Lung (tissue), 16 donors: Measurements from ENCODE around the gene TBX4. TPM values are rescaled to one million over a fixed set of nuclear protein-coding genes. Genes with fewer than 3 reads are reported as not detected.

ENCODE experiments used
- ATAC-seq: fragments of 200-7000 bp; cut with Tn5 transposase; one replicate; pipeline ENCODE4 v1.9.1; 2020; ENCODE audit warnings: moderate number of reproducible peaks; ENCODE audit not compliant: insufficient read depth, low FRiP score
- DNase-seq, 3 donors: peaks; one replicate each; pipeline ENCODE4 v3.0.0-alpha.2; 2013 to 2017
- H3K27ac ChIP-seq, 2 donors: one replicate each; pipeline ENCODE4 v1.5.1; 2013; ENCODE audit warnings: mild to moderate bottlenecking in 2 of 2, moderate library complexity in 2 of 2, control low read depth in 1 of 2, inconsistent platforms in 1 of 2, low read depth in 1 of 2, low read length in 1 of 2
- H3K27me3 ChIP-seq, 3 donors: one replicate each; pipeline ENCODE4 v1.5.1; 2013; ENCODE audit warnings: low read length in 2 of 3; ENCODE audit not compliant: control insufficient read depth in 3 of 3, insufficient read depth in 3 of 3
- H3K36me3 ChIP-seq, 4 donors: one replicate each; pipeline ENCODE4 v1.5.1; 2013; ENCODE audit warnings: low read length in 4 of 4, mild to moderate bottlenecking in 1 of 4, moderate library complexity in 1 of 4; ENCODE audit not compliant: control insufficient read depth in 4 of 4, insufficient read depth in 4 of 4
- H3K4me1 ChIP-seq, 5 donors: one replicate each; pipeline ENCODE4 v1.5.1; 2013; ENCODE audit warnings: low read length in 5 of 5, mild to moderate bottlenecking in 2 of 5, moderate library complexity in 1 of 5; ENCODE audit not compliant: control insufficient read depth in 5 of 5, insufficient read depth in 5 of 5
- H3K4me3 ChIP-seq: one replicate; pipeline ENCODE4 v1.5.1; 2013; ENCODE audit warnings: mild to moderate bottlenecking, control low read depth, moderate library complexity
- H3K9ac ChIP-seq, 2 donors: one replicate each; pipeline ENCODE4 v1.5.1; 2013; ENCODE audit warnings: low read length in 2 of 2, control low read depth in 1 of 2; ENCODE audit not compliant: insufficient read depth in 1 of 2
- H3K9me3 ChIP-seq, 4 donors: one replicate each; pipeline ENCODE4 v1.5.1; 2013; ENCODE audit warnings: low read length in 3 of 4, mild to moderate bottlenecking in 1 of 4, moderate library complexity in 1 of 4; ENCODE audit not compliant: control insufficient read depth in 4 of 4, insufficient read depth in 3 of 4
- WGBS, 2 donors: extraction: QIAGEN DNeasy Blood & Tissue Kit; methylation state at CpG; one replicate each; pipeline ENCODE4 v1.1.7; 2013; 5-methylcytosine and 5-hydroxymethylcytosine counted together
- long read RNA-seq, 5 donors: transcript quantifications; one replicate each; lab custom pipeline, GENCODE V29; 2026
- polyA plus RNA-seq, 2 donors: library from polyadenylated mRNA; stranded (reverse); fragments of 200-250 nt; gene quantifications; one replicate each; pipeline ENCODE4 v1.2.1, GENCODE V29; 2013
- total RNA-seq, 2 donors: library from RNA; depleted of rRNA in 1 of 2; stranded (reverse); fragments of >200 nt in 1 of 2; gene quantifications; one replicate each; pipeline ENCODE4 v1.2.1, GENCODE V29; 2014 to 2021
- TF ChIP-seq, protein P1 (sequence below): IDR thresholded peaks from 2 replicates; pipeline ENCODE4 v1.5.1; 2012; ENCODE audit warnings: mild to moderate bottlenecking; ENCODE audit errors: control extremely low read depth, extremely low read depth
- donor health status: control.
- donor health status: control.
- donor health status: Bipolar disorder and iron deficiency.
- donor health status: healthy.
- donor health status: DM: yes; HTN: yes; CAD: no.

The TBX4 gene
- 10 to 100 TPM; 28.7 to 53.7 TPM for total RNA-seq
- polyA plus RNA-seq: 10 to 100 TPM in 1 of 2 donors, 1 to 10 TPM in 1; 6.1 to 15.3 TPM
- long read RNA-seq, donor 1, transcript TBX4-202 (9 exons, 3,398 nt): major isoform, 11 of 91 reads
- long read RNA-seq, donor 1, partial matches to known transcripts: 63 of 91 reads
- long read RNA-seq, donor 1, other reads (novel, unspliced or antisense): 11 of 91 reads
- long read RNA-seq, donor 2, transcript TBX4-202 (9 exons, 3,398 nt): major isoform, 5 of 33 reads
- long read RNA-seq, donor 2, partial matches to known transcripts: 26 of 33 reads
- long read RNA-seq, donor 2, other reads (novel, unspliced or antisense): 0 of 33 reads
- long read RNA-seq, donor 3, transcript TBX4-202 (9 exons, 3,398 nt): major isoform, 6 of 52 reads
- long read RNA-seq, donor 3, partial matches to known transcripts: 46 of 52 reads
- long read RNA-seq, donor 3, other reads (novel, unspliced or antisense): 0 of 52 reads
- long read RNA-seq, donor 4, partial matches to known transcripts: 52 of 59 reads
- long read RNA-seq, donor 4, other reads (novel, unspliced or antisense): 0 of 59 reads
- long read RNA-seq, donor 5, transcript TBX4-202 (9 exons, 3,398 nt): major isoform, 5 of 164 reads
- long read RNA-seq, donor 5, partial matches to known transcripts: 146 of 164 reads
- long read RNA-seq, donor 5, other reads (novel, unspliced or antisense): 6 of 164 reads

GRCh38 chr17:61452301-61453290 is at the start of gene TBX4:
Gene TBX4, plus strand, starts transcription at chr17:61452422. Its CDS starts 4,069 bp downstream, at chr17:61456491.
- Histone ChIP-seq H3K9ac (peak within 1 kb of the TSS; percentile 81 to 96), H3K27me3 (peaks cover 8 to 58% (median 14%) of the 10 kb centered on the region in 3 donors), H3K9me3 (no peaks in the 10 kb centered on the region), H3K4me1 (peaks cover 0 to 20% (median 11%) of the 10 kb centered on the region in 5 donors), H3K36me3 (peaks cover 0 to 46% (median 3%) of the 10 kb centered on the region in 4 donors), H3K27ac (peak within 1 kb of the TSS in 1 of 2 donors; percentile 87), H3K4me3 (peak within 1 kb of the TSS; percentile 28)
- WGBS, 2 donors: 7 to 13% methylated on average over 57 to 59 of the region's 59 CpGs
- DNase-seq (peak; percentile 92 to 94 (median 93)), ATAC-seq (peak; percentile 45)
- TF ChIP-seq, protein P1, sequence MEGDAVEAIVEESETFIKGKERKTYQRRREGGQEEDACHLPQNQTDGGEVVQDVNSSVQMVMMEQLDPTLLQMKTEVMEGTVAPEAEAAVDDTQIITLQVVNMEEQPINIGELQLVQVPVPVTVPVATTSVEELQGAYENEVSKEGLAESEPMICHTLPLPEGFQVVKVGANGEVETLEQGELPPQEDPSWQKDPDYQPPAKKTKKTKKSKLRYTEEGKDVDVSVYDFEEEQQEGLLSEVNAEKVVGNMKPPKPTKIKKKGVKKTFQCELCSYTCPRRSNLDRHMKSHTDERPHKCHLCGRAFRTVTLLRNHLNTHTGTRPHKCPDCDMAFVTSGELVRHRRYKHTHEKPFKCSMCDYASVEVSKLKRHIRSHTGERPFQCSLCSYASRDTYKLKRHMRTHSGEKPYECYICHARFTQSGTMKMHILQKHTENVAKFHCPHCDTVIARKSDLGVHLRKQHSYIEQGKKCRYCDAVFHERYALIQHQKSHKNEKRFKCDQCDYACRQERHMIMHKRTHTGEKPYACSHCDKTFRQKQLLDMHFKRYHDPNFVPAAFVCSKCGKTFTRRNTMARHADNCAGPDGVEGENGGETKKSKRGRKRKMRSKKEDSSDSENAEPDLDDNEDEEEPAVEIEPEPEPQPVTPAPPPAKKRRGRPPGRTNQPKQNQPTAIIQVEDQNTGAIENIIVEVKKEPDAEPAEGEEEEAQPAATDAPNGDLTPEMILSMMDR: no peak

- H3K27me3 ChIP-seq: peaks cover 0 to 41% (median 4%) of the 10 kb centered on the region in 3 donors
- H3K4me1 ChIP-seq: peaks cover 0 to 30% (median 14%) of the 10 kb centered on the region in 5 donors
- 14 to 26% methylated on average over 48 to 55 of the region's 55 CpGs for WGBS, 2 donors
- peaks cover 0 to 81% (median 35%) of the 10 kb centered on the region in 4 donors for H3K36me3 ChIP-seq
- ATAC-seq (no peak), DNase-seq (peak; percentile 46 to 59 (median 56))
- TF ChIP-seq, protein P1: no peak
- H3K9me3 ChIP-seq: peaks cover 0 to 9% (median 0%) of the 10 kb centered on the region in 4 donors
- peak overlapping the region; percentile 68 for H3K4me3 ChIP-seq
- H3K27ac ChIP-seq: peak overlapping the region in 1 of 2 donors; percentile 90
- peak overlapping the region; percentile 91 to 94 for H3K9ac ChIP-seq
These were observed 49.0 kb upstream of the TBX4 start for GRCh38 chr17:61402978-61403800.
